Measurements from ENCODE around the gene APBB2.

The APBB2 gene

DNA sequence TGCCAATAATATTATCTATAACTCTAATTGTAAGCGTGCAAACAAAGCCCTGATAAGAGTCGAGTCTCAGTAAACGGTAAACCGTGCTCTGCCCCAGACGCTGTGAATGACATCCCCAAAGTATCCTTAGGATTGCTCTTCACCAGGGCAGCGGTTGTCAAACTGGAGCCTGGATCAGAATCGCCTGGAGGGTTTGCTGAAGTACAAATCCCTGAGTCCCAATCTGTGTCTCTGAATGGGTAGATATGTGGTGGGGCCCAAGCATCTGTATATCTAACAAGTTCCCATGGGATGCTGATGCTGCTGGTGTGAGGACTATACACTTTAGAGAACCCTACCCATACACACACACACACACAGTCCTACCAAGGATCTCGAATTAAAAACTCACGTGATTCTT, 813 bp upstream of the APBB2 start:
- no peak for DNase-seq

DNA sequence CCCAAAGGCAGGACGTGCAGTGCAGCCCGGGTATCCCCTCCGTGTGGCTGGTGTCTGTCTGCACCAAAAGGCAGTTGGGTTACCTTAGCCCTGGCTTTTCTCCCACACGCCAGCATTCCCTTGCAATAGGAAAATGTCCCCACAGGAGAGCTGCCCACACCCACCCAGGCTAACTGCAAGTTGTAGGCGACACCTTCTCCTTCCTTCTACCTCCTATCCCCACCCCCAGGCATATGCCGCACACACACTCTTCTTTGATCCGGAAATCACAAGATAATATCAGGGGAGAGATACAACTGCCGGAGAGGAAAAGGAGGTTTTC, 444 bp upstream of the APBB2 start:
- no peak for DNase-seq

DNA sequence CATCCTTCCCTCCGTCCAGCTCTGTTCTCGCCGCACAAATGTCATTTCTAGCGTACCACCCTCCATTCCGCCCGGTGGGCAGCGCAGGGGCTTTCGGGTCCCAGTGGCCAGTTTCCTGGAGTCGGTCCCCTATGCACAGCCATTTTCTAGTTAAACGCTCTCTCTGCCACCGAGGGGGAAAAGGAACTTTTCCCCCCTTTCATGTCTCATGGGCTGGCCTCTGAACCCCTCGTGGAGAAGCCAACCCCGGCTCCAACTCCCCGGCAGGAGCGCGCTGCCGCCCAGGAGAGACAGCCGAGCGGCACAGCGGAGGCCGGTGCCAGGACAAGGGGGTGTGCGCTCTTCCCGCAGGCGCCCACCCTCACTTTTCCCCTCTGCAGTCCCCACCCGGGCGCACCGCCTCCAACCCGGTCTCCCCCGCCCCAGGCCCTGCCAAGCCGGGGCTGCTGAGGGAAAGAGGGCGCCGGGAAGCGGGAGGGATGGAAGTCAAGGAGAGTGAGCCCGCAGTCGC, 662 bp downstream of the APBB2 start:
- DNase-seq = no peak

DNA sequence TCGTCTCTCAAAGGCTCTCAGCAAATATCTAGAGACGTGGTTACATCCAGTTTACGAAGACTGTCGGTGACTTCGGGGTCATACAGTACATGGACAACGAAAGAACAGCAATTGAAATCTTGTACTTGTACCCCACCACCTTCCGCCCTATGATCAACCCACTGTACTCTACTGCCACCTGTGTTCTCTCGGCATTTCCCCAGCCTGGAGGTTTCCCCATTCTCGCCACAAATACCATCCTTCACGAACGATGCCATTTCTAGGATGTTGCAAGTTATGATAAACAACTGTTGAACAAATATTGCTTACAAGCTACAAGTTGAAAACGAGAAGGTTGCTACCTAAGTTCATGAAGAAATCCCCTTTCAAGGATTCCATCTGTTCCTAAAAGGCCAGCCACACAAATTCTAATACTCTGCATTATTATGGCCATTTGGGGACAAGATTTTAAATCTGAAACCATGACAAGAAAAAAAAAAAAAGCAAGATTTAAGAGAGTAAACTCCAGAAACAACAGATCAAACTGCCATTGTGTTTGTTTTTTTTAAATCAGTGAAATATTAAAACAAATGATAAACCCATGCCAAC, 1.6 kb downstream of the APBB2 start:
- DNase-seq = no peak

DNA sequence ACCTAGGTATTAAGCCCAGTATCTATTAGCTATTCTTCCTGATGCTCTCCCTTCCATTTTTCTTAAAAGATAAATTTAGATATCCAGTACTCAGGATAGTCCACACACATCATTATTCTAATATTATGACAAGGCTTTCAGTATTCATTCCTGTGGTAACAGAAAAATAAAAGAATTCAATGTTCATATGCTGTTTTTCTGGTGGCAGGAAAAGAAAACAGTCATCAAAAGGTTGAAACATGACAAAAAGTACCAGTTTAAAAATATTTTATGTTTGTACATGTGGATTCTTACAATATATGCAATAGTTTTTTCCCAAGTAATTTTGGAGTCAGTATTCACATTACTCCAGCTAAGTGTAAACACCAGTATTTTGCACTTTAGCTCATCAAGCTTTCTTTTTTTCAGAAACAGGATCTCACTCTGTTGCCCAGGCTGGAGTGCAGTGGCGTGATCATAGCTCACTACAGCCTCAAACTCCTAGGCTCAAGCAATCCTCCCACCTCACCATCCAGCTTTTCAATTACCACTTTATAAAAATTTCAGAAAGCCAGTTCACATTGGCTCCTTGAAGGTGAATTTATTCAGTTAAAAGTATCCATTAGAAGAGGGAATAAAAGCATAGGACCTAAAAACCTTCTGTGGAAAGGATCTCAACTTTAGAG, 2.3 kb downstream of the APBB2 start:
- no peak for DNase-seq

DNA sequence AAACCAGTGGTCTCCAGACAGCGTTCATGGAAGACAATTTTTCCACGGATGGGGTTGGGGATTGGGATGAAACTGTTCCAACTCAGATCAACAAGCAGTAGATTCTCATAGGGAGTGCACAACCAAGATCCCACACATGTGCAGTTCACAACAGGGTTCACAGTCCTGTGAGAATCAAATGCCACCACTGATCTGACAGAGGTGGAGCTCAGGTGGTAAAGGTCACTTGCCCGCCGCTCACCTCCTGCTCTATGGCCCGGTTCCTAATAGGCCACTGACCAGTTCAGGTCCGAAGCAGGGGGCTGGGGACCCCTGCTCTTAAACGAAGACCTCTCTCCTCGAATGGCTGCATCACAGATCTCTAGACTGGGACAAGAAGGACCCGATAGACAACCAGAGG, 4.4 kb downstream of the APBB2 start:
- no peak for DNase-seq

DNA sequence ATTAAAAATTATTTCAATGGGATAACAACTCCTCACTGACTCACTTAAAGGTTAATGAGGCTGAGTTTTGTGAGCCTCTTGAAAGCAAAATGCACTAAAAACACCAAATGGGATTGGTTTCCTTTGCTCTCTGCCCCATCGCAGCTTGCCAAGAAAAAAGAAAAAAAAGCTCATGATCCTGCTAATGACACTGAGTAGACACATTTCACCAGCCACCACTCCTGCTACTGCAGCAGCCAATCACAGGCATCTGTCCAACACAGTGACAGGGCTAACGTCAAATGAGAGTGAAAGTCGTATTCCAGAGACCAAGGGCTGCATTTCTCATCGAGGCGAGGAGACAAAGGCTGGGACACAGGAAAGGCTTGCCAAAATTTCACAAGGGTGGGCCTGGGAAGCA, 5.2 kb downstream of the APBB2 start:
- no peak for DNase-seq

DNA sequence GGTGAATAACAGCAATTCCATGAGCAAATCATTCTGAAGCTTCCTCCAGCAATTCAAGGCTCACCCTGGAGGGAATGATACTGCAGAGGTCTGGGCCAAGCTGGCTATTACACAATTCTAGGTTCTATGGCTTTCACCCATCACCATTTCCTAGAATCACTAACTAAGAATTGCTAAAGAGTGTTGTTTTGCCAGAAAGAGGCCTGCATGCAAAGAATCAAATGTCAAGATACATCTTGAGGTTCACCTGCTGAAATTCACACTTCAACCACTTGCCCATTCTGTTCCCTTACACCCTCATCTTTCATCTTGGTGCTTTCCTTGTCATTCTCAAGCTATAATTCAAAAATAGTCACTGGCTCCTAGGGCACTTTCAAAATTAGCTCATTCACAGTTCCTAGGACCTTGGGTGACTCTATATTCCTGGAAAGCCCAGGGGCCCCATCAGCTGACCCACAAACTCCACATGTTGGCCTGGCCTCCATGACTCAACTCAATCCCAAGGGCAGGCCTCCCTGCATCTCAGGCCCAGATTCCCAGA, 7.0 kb downstream of the APBB2 start:
- no peak for DNase-seq

DNA sequence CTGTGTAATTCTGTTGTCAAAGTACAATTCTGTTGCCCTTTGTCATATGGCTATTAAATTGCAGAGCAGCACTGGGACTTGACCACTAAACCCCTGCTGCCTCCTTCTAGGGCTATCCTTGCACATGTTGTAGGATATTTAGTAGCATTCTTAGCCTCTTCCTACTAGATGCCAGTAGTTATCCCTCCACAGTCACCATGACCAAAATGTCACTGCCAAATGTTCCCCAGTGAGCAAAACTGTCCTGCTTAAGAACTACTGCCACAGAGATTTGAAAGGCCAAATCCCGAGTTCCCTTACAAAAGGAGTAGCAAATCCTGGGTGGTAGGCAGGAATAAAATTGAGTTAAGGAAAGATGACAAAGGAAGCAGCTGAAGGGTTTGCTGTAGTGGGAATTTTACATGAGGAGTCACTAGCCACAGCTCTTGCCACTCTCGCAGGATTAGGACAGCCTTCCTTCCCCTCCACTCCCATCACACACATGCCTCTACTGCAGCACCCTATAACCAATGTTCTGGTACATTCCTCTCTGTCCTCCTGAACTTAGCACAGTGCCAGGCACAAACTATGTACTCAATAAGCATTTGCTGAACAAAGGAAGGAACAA, 8.4 kb downstream of the APBB2 start:
- DNase-seq = no peak

DNA sequence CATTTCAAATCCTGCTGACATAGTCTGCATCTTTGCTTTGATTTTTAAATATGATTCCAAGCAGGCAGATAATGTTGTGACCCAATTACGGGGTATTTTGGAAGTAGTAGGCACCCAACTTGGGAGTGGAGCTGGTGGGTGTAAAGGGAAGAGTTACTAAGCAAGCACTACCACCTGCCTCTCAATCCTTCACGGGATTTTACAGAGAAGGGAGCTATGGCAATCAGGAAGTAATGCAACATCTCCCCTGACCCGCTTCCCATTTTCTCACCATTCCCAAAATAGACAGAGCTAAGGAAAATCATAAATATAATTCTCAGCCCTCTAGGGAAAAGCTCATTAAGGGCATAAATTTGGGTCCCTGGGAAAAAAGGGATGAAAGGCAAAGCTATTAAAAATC, 9.2 kb downstream of the APBB2 start:
- DNase-seq = no peak

DNA sequence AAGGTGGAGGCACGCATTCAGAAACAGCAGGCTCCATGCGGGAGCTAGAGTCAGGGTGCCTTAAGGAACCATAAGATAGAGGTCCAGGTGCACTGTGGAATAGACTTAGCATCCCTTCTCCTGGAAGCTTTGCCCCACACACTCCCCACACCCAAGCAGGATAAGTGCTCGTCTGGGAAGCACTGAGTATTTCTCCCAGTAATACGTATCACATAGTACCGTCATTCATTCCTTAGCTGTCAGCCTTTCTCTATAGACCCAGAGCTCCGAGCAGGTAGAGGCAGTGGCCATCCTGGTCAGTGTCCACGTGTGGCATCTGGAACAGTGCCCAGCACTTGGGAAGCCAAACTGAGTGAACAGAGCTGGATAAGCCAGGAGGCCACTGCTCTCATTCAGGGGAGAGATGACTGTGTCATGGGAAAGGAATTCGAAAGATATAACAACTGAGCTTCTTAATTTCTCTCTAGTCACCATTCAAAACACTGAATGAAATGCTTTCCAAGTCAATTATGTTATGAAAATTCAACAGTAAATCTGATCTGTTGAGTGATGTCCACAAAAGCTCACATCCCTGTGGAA, 9.9 kb downstream of the APBB2 start:
- DNase-seq = no peak

DNA sequence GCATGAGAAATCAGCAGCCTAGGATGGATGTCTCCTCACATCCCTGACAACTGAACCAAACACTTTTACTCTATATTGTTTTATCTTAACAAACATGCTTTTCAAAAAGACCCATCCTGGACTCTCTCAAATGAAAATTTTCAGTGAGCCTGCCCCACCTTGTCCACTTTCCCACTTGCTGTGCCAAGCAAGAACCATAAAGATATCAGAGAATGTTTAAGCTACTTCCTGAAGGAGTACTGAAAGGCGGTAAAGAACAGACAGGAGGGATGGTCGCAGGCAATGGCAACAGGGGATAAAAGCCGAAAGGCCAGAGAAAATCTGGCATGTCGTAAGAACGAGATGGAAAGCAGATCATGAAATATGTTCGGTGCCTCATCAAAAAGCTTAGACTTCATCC, 10.5 kb downstream of the APBB2 start:
- DNase-seq = no peak

DNA sequence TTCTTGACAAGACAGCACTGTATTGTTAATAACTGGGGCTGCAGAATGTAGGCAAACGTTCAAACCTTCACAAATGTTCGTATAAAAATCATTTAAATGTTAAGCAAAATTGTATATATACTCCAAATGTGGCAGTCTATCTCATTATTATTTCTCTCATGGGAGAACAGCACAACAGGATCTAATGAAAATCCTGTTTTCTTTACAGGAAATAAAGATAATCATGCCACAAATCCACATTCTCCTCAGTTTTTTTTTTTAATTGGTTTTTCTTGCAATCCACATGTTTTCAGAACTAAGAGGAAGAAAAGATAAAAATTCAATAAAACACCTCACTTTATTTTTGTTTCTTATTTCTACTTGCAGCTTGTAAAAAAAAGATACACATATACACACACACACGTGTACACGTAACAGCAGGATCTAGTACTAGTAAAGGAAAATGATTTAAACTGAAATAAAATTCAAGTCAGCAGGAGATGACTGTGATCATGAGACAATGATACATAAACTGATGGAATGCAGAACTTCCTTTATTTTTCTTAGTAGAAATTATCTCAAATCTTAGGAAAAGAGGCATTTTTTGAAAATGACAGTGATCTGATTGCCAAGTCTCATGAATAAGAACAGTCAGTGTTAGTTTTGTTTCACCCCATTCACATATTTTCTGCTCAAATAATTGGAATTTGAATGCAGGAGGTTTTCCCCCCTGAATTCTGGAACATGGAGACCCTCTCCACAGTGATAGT, 11.3 kb downstream of the APBB2 start:
- no peak for DNase-seq

DNA sequence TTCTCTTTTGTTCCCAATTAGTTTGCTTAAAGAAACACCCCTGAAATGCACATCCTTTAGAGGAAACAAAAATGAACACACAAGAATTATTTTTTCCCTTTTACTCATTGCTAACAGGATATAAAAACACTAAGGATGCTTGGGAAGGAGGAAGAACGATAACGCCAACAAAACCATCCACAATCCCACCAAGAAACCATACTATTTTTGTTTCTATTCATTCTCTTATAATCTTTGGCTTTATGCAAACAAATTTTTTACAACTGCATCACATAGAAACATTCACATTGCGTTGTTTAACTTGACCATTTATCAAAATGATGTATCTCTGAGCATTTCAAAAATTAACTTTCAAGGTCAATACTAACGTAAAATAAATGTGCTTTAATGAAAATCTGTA, 12.0 kb downstream of the APBB2 start:
- no peak for DNase-seq

DNA sequence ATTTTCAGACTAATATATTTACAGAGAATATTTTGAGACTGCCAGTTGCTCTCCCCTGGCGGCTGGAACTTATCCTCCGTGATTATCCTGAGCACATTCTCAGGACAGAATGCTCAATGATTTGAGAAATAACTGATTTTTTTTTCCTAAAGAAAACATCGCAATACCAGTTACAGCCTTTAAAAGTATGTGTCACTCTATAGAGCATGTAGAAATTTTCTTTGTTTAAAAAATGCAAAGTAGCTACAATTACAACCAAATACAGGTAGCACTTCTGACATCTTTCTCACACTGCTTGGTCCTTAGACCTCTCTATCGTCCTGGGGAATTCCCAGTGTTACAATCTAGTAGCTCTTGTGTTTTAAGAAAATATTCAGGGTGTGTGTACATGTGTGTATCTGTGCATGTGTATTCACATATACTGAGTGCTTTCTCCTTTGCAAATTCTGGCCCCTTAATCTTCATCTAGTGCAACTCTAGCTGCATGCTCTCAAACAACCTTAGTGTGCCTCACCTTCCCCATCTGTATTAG, 13.8 kb downstream of the APBB2 start:
- no peak for DNase-seq

DNA sequence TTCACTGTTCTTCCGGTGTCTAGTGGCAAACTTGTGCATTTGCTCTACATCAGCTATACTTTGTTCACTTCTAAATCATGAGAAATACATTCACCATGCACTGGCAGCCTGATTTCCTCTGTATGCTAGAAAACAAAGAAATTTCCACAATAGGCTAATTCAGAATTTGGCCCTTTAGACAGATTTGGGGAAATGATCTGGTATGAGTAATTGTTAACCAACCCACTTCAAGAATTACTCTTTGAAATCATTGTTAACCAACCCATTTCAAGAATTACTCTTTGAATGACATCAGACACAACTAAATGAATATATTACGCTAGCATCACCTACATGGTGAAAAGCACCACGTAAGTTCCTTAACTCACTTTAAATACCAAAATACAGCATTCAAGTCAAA, 14.6 kb downstream of the APBB2 start:
- DNase-seq = no peak

DNA sequence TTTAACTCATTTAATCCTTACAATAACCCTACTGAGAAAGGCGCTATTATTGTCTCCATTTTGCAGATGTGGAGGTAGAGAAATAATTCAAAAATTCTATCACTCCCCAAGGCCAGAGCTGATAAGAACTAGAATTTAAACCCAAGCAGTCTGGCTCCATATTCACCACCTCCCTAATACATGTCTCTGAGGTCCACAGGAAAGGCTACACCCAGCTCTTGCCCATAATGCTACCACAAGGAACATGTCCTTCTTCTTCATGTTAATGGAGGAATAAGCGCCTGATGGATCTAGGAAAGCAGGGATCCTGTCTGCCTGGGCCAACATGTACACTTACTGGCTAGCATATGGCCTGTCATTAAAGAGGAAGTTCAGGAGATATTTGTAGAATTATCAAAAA, 16.3 kb downstream of the APBB2 start:
- DNase-seq = no peak

DNA sequence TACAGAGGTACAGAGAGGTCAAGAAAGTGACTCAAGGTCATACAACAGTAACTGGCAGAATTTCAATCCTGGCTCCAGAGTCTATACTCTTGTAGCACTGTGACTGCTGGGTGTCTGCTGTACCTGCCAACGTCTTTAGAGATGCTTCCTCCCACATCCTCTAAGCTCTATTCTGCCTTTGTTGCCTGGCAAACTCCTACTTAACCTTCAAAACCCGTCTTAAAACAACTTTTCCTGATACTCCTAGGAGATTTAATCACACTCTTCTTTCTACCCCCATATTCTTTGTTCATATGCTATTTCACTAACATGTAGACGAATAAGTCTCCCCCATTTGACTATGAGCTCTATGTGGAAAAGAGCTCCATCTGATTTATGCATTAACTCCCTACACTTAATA, 16.8 kb downstream of the APBB2 start:
- DNase-seq = no peak

DNA sequence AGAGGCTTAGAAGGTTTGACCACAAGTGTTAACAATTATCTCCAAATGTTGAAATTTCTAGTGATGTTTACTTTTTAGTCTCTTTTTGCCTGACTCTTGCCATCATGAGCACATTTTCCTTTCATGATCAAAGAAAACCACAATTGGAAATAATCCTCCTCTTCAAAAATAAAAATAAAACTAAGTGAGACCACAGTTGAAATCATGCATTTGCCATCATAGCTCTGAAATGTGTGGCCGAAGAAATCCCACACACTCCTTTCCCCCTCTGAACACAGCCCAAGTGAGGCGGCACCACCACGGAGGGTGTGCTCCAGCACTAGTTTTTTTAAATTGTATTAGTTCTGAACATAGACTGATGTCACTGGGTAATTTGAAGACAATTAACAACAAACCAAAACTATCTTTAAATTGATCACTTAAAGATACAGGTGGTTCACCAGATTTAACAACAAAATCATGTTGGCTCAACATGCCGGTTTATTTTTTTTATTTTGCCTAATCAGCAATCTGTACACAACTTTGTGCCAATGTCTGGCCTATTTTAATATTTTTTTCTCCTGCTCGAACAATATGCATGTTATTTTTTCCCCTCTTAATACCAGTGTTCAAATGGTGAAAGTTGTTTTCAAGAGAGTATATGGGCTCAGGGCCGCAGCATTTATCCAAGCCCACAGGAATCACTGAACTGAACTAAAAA, 17.6 kb downstream of the APBB2 start:
- DNase-seq = no peak

DNA sequence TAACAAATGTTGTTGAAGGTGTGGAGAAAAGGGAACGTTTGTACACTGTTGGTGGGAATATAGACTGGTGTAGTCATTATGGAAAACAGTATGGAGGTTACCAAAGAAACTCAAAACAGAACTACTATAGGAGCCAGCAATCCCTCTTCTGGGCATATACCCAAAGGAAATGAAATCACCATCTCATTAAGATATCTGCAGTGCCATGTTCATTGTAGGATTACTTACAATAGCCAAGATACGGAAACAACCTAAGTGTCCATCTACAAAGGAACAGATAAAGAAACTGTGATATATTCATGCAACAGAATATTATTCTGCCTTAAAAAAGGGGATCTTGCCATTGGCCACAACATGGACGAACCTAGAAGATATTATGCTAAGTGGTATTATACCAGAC, 22.2 kb downstream of the APBB2 start:
- no peak for DNase-seq

DNA sequence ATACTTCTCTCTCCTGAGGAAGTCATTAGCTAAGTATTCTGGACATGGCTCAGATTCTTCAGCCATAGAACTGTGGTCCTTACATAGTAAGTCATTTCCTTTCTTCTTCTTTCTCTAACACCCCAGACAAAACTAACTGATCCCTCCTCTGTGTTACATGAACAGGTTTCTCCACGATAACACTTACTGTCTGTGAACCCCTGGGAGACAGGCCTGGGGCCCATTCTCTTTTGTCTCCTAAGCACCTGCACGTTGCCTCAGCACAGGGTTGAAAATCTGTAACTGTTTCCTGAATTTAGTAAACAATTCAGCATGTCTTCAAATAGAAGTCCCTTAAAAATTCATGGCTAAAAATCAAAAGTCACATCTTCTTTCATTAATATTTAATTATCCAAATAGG, 24.7 kb downstream of the APBB2 start:
- no peak for DNase-seq

DNA sequence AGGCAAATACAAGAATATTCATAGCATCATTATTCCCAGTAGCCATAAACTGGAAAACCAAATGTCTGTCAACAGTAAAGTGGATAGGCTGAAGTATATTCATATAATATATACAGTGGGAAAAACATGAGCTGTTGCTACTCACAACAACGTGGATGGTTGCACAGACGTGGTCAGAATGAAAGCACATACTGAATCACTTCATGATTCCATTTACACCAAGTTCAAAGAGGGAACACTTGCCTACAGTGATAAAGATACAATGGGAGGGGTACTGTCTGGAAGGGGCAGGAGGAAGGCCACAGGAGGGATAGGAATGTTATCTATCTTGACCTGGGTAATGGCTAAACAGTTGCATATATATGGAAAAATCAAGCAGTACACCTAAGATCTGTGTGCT, 25.3 kb downstream of the APBB2 start:
- no peak for DNase-seq
